Activated T-cell treated with anti-CD3 and anti-CD28 coated beads, Interleukin-2, amount 50 U/mL, for 4 hours (primary cell): ENCODE measurements around the gene PRCP. TPM values are rescaled to one million over a fixed set of nuclear protein-coding genes. Genes with fewer than 3 reads are reported as not detected.
A peak's percentile ranks its signal among the peaks of the same experiment; 100 is the strongest.
"Not testable (repeated sequence)": the region's sequence is repeated elsewhere in the genome, so short reads cannot be mapped to it uniquely, and the experiment has no call there.

ENCODE experiments used
- ATAC-seq, 2 donors: fragments of 200-7000 bp; cut with Tn5 transposase; one replicate each; pipeline ENCODE4 v1.10.0; 2021
- DNase-seq: peaks from one replicate; pipeline ENCODE4 v3.0.0-alpha.2; 2020
- H3K27me3 Mint-ChIP-seq: one replicate; pipeline ENCODE4 v1.8.0; 2021; ENCODE audit warnings: low read depth, mixed read lengths
- H3K36me3 Mint-ChIP-seq: one replicate; pipeline ENCODE4 v1.8.0; 2022; ENCODE audit warnings: mixed read lengths; ENCODE audit not compliant: insufficient read depth
- H3K4me1 Mint-ChIP-seq: one replicate; pipeline ENCODE4 v1.8.0; 2021; ENCODE audit warnings: low read depth, mixed read lengths
- H3K4me3 Mint-ChIP-seq: one replicate; pipeline ENCODE4 v1.8.0; 2021; ENCODE audit warnings: mild to moderate bottlenecking, moderate library complexity, mixed read lengths
- H3K9me3 Mint-ChIP-seq: one replicate; pipeline ENCODE4 v1.8.0; 2021; ENCODE audit warnings: mixed read lengths
- total RNA-seq, 3 donors: library from RNA; stranded (reverse); gene quantifications; one replicate each; pipeline ENCODE4 v1.2.1, GENCODE V29; 2021

PRCP gene
- total RNA-seq, 3 donors from 2014 or later = 11.8 to 15.5 (median 13.8) TPM

- Mint-ChIP-seq H3K36me3 (peaks cover 11% of the 10 kb centered on the region), H3K4me1 (peaks cover 44% of the 10 kb centered on the region)
- no peak for ATAC-seq
Observed at GRCh38 chr11:82924522-82925224, 24.4 kb upstream of the PRCP start.

GRCh38 chr11:82922396-82923173 is 22.4 kb upstream of the PRCP start:
- Mint-ChIP-seq H3K4me1 (peaks cover 53% of the 10 kb centered on the region), H3K36me3 (peaks cover 20% of the 10 kb centered on the region), H3K9me3 (peaks cover 12% of the 10 kb centered on the region)
- not testable (repeated sequence) for H3K27me3 Mint-ChIP-seq, DNase-seq, ATAC-seq, H3K4me3 Mint-ChIP-seq

More at GRCh38 chr11:82924522-82925224, 24.4 kb upstream of the PRCP start:
- no peak overlapping the region for H3K4me3 Mint-ChIP-seq
- DNase-seq = no peak
- H3K9me3 Mint-ChIP-seq = peaks cover 3% of the 10 kb centered on the region
- H3K27me3 Mint-ChIP-seq = no peaks in the 10 kb centered on the region

- ATAC-seq, H3K27me3 Mint-ChIP-seq, DNase-seq: not testable (repeated sequence)
- Mint-ChIP-seq H3K4me1 (peaks cover 48% of the 10 kb centered on the region), H3K9me3 (peaks cover 12% of the 10 kb centered on the region), H3K4me3 (peak overlapping the region; percentile 29), H3K36me3 (peaks cover 21% of the 10 kb centered on the region)
Observed at GRCh38 chr11:82920227-82920626, 20.0 kb upstream of the PRCP start.

- not testable (repeated sequence) for DNase-seq, H3K27me3 Mint-ChIP-seq, ATAC-seq
- peaks cover 21% of the 10 kb centered on the region for H3K36me3 Mint-ChIP-seq
- H3K4me1 Mint-ChIP-seq = peaks cover 48% of the 10 kb centered on the region
- peaks cover 12% of the 10 kb centered on the region for H3K9me3 Mint-ChIP-seq
- peak overlapping the region; percentile 29 for H3K4me3 Mint-ChIP-seq
Observed at GRCh38 chr11:82919786-82920185, 19.6 kb upstream of the PRCP start.

- H3K9me3 Mint-ChIP-seq = peaks cover 10% of the 10 kb centered on the region
- H3K4me3 Mint-ChIP-seq = no peak overlapping the region
- DNase-seq (no peak), ATAC-seq (no peak)
- no peaks in the 10 kb centered on the region for H3K27me3 Mint-ChIP-seq
- peaks cover 23% of the 10 kb centered on the region for H3K4me1 Mint-ChIP-seq
- H3K36me3 Mint-ChIP-seq = peaks cover 9% of the 10 kb centered on the region
Observed at GRCh38 chr11:82909015-82909640, 8.9 kb upstream of the PRCP start.

GRCh38 chr11:82908311-82908710 is 8.1 kb upstream of the PRCP start:
- H3K36me3 Mint-ChIP-seq = peaks cover 9% of the 10 kb centered on the region
- no peaks in the 10 kb centered on the region for H3K27me3 Mint-ChIP-seq
- ATAC-seq (no peak), DNase-seq (no peak)
- H3K4me1 Mint-ChIP-seq = peaks cover 26% of the 10 kb centered on the region
- H3K9me3 Mint-ChIP-seq = peaks cover 10% of the 10 kb centered on the region
- H3K4me3 Mint-ChIP-seq = no peak overlapping the region

- H3K36me3 Mint-ChIP-seq = peaks cover 5% of the 10 kb centered on the region
- DNase-seq (no peak), ATAC-seq (no peak)
- peaks cover 30% of the 10 kb centered on the region for H3K4me1 Mint-ChIP-seq
- no peaks in the 10 kb centered on the region for H3K27me3 Mint-ChIP-seq
- peaks cover 7% of the 10 kb centered on the region for H3K9me3 Mint-ChIP-seq
- no peak overlapping the region for H3K4me3 Mint-ChIP-seq
Observed at GRCh38 chr11:82907371-82907770, 7.1 kb upstream of the PRCP start.

- H3K36me3 Mint-ChIP-seq = peaks cover 5% of the 10 kb centered on the region
- no peak overlapping the region for H3K4me3 Mint-ChIP-seq
- DNase-seq = no peak
- H3K9me3 Mint-ChIP-seq = peaks cover 6% of the 10 kb centered on the region
- peaks cover 34% of the 10 kb centered on the region for H3K4me1 Mint-ChIP-seq
- H3K27me3 Mint-ChIP-seq = no peaks in the 10 kb centered on the region
- ATAC-seq = no peak
Observed at GRCh38 chr11:82906931-82907330, 6.7 kb upstream of the PRCP start.

- no peaks in the 10 kb centered on the region for H3K36me3 Mint-ChIP-seq
- H3K9me3 Mint-ChIP-seq = no peaks in the 10 kb centered on the region
- ATAC-seq (no peak), DNase-seq (no peak)
- no peaks in the 10 kb centered on the region for H3K27me3 Mint-ChIP-seq
- peaks cover 37% of the 10 kb centered on the region for H3K4me1 Mint-ChIP-seq
- H3K4me3 Mint-ChIP-seq = no peak overlapping the region
Observed at GRCh38 chr11:82906236-82906635, 6.0 kb upstream of the PRCP start.

GRCh38 chr11:82903843-82904586 is 3.8 kb upstream of the PRCP start:
- Mint-ChIP-seq H3K4me3 (no peak overlapping the region), H3K9me3 (no peaks in the 10 kb centered on the region), H3K36me3 (no peaks in the 10 kb centered on the region), H3K27me3 (no peaks in the 10 kb centered on the region), H3K4me1 (peaks cover 52% of the 10 kb centered on the region)
- DNase-seq = no peak
- no peak for ATAC-seq

GRCh38 chr11:82902880-82903279 is 2.6 kb upstream of the PRCP start:
- H3K27me3 Mint-ChIP-seq = no peaks in the 10 kb centered on the region
- DNase-seq (no peak), ATAC-seq (no peak)
- H3K36me3 Mint-ChIP-seq = no peaks in the 10 kb centered on the region
- H3K4me3 Mint-ChIP-seq = peak overlapping the region; percentile 9
- peaks cover 49% of the 10 kb centered on the region for H3K4me1 Mint-ChIP-seq
- H3K9me3 Mint-ChIP-seq = no peaks in the 10 kb centered on the region

GRCh38 chr11:82901922-82902485 is 1.8 kb upstream of the PRCP start:
- peak overlapping the region; percentile 98 for H3K4me3 Mint-ChIP-seq
- DNase-seq = no peak
- peaks cover 47% of the 10 kb centered on the region for H3K4me1 Mint-ChIP-seq
- H3K27me3 Mint-ChIP-seq = no peaks in the 10 kb centered on the region
- no peaks in the 10 kb centered on the region for H3K9me3 Mint-ChIP-seq
- no peak for ATAC-seq
- H3K36me3 Mint-ChIP-seq = no peaks in the 10 kb centered on the region

GRCh38 chr11:82901165-82901921 is 1.1 kb upstream of the PRCP start, which contains the start of gene DDIAS:
Gene DDIAS, plus strand, starts transcription at chr11:82901736. Its CDS starts 13,003 bp downstream, at chr11:82914739.
- DNase-seq = peak; percentile 86
- Mint-ChIP-seq H3K4me3 (peak within 1 kb of the TSS; percentile 98), H3K9me3 (no peaks in the 10 kb centered on the region), H3K27me3 (no peaks in the 10 kb centered on the region), H3K4me1 (peaks cover 44% of the 10 kb centered on the region), H3K36me3 (peaks cover 4% of the 10 kb centered on the region)
- peak; percentile 74 for ATAC-seq
